Activated CD4-positive, alpha-beta T cell treated with anti-CD3 and anti-CD28 coated beads for 36 hours (primary cell): Measurements from ENCODE around the gene ACAD8. TPM values are rescaled to one million over a fixed set of nuclear protein-coding genes. Genes with fewer than 3 reads are reported as not detected.
A peak's percentile ranks its signal among the peaks of the same experiment; 100 is the strongest.

Experiments used
- ATAC-seq: fragments of 200-7000 bp; cut with Tn5 transposase; one replicate; pipeline ENCODE4 v1.10.0; 2021; ENCODE audit warnings: mild to moderate bottlenecking, moderate library complexity
- CTCF ChIA-PET: fragments of 350-600 bp; sonication (Branson Sonifier 250); formaldehyde crosslinking; loops from one replicate; lab custom pipeline; 2021; ENCODE audit warnings: antibody characterized with exemption; lab: Charles Lee
- POLR2A ChIA-PET: fragments of 350-600 bp; sonication (Branson Sonifier 250); formaldehyde crosslinking; loops from one replicate; lab custom pipeline; 2021; ENCODE audit warnings: antibody characterized with exemption, inconsistent platforms; lab: Charles Lee
- DNase-seq: peaks from one replicate; pipeline ENCODE4 v3.0.0-alpha.2; 2020
- H3K27ac Mint-ChIP-seq: one replicate; pipeline ENCODE4 v1.8.0; 2021; ENCODE audit warnings: mixed read lengths
- H3K27me3 Mint-ChIP-seq: one replicate; pipeline ENCODE4 v1.8.0; 2021; ENCODE audit warnings: mixed read lengths
- H3K36me3 Mint-ChIP-seq: one replicate; pipeline ENCODE4 v1.8.0; 2021; ENCODE audit warnings: low read depth, mixed read lengths
- H3K4me1 Mint-ChIP-seq: one replicate; pipeline ENCODE4 v1.8.0; 2021; ENCODE audit warnings: mixed read lengths
- H3K4me3 Mint-ChIP-seq: one replicate; pipeline ENCODE4 v1.8.0; 2021; ENCODE audit warnings: mild to moderate bottlenecking, moderate library complexity, mixed read lengths
- H3K9me3 Mint-ChIP-seq: one replicate; pipeline ENCODE4 v1.8.0; 2021; ENCODE audit warnings: low read depth, mixed read lengths
- intact Hi-C, 2 experiments: fragments of 100-400 bp; cut with DNase I in 1 of 2; cut with micrococcal nuclease in 1 of 2; formaldehyde crosslinking; loops; one replicate each; pipeline versions ENCODE4 v1.14.2 to v1.15.1; 2022 to 2024; cut with DNase I, micrococcal nuclease
- total RNA-seq, 2 experiments: library from RNA; stranded (reverse); gene quantifications; one replicate each; pipeline ENCODE4 v1.2.3, GENCODE V29; 2021

ACAD8 gene
- 10 to 100 TPM; 12.4 to 16.6 TPM for total RNA-seq

DNA sequence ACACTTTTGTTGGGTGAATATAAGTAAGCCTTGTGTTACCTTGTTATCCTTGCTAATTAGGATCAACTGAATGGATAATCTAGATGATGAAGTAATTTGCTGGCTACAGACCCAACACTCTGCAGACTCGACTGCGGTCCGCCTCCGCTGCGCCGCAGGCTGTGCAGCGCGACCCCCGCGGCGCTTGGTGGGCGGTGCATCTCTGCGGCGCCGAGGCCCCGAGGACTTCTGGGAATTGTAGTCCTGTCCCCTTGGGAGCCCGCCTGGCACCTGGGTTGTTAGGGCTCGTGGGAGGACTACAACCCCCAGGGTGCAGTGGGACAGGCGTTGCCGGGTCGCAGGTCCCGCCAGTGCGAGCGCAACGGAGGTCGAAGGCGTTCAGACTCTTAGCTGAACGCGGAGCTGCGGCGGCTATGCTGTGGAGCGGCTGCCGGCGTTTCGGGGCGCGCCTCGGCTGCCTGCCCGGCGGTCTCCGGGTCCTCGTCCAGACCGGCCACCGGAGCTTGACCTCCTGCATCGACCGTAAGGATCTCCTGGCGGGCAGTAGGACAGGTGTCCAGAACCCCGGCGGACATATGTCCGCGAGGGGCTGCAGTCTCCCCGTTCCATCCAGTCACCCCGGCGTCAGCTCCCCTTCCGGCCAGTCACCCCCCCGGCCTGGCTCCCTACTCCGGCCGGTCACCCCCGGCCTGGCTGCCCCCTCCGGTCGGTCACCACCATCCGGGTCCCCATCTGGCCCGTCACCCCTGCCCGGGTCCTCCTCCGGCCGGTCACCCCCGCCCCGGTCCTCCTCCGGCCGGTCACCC is at the start of gene ACAD8, which contains the start of gene THYN1:
Gene ACAD8 (plus strand): TSS at position 381 of the 806 bp plus-strand sequence. CDS start 33 bp downstream, at position 414.
Gene THYN1 (minus strand): TSS at position 165 of the 806 bp plus-strand sequence. CDS start 470 bp downstream, outside the sequence.
- ChIA-PET POLR2A (interaction anchor here (0.6 to 2.5 kb wide), 5 partner anchors 9 to 119 kb away, joined by 3 to 14 read pairs (median 4); partner anchors contain the start of genes NCAPD3 and VPS26B), CTCF (interaction anchor here (0.7 to 3.8 kb wide), 8 partner anchors 8 to 29 kb away, joined by 3 to 33 read pairs (median 4); partner anchors contain the start of genes GLB1L3, NCAPD3 and VPS26B)
- ATAC-seq (peak; percentile 99), DNase-seq (peak; percentile 98)
- Mint-ChIP-seq H3K4me3 (peak within 1 kb of the TSS; percentile 90), H3K4me1 (peaks cover 36% of the 10 kb centered on the region), H3K9me3 (no peaks in the 10 kb centered on the region), H3K36me3 (peaks cover 16% of the 10 kb centered on the region), H3K27me3 (no peaks in the 10 kb centered on the region), H3K27ac (peak within 1 kb of the TSS; percentile 80)
- intact Hi-C loops = loop anchor here (1.0 to 5.0 kb wide), 6 partner anchors 22 to 308 kb away; partner anchors contain the start of genes GLB1L2 (in 2 of the 2) and VPS26B (in 2 of the 2)

DNA sequence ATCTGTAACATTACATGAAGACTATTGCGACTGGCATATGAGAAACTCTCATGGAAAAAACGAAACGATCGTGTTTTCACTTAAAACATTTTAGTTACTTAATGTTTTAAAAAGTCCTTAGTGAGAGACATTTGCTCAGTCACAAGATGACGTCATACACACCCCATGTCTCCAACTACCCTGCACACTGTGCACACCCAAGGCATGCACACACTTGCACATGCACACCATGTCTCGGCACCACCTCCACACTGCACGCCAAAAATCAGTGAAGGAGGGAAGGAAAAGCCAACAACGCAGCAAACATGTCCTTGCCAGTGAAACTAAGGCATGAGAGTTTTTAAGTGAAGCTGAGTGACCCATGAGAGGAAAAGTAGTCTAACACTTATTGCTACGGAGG is 47.6 kb upstream of the ACAD8 start:
- H3K27me3 Mint-ChIP-seq = no peaks in the 10 kb centered on the region
- ChIA-PET POLR2A (no interaction called here), CTCF (interaction anchor here (0.6 to 5.8 kb wide), 5 partner anchors 10 to 257 kb away, joined by 3 to 28 read pairs (median 3); no protein-coding TSS in a partner anchor)
- no peak for DNase-seq
- peaks cover under 1% of the 10 kb centered on the region for H3K4me1 Mint-ChIP-seq
- H3K36me3 Mint-ChIP-seq = peaks cover 68% of the 10 kb centered on the region
- no peaks in the 10 kb centered on the region for H3K9me3 Mint-ChIP-seq
- intact Hi-C loops = loop anchor here (5.0 kb wide), 2 partner anchors 47 to 153 kb away; partner anchors contain the start of genes ACAD8 (in 2 of the 2) and THYN1 (in 2 of the 2)
- ATAC-seq = no peak
- no peak overlapping the region for H3K4me3 Mint-ChIP-seq
- H3K27ac Mint-ChIP-seq = no peak overlapping the region

DNA sequence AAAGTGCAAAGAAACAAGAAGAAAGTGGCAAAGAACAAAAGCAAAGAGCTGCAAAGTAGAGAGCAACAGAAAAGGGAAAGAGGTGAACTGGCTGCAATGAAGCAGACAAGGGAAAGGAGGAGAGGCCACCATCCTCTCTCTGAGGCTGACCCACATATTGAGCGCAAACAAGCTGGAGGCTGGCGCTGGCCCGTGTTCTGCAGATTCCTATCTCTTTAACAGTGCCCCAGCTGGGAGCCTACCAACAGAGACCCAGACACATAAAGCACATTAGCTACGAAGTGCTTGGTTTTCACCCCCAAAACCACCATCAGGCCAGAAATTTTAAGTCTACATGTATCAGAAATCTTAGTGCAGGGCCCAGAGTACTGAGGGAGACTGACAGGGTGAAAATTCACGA is 47.2 kb upstream of the ACAD8 start:
- ATAC-seq (no peak), DNase-seq (no peak)
- CTCF ChIA-PET = interaction anchor here (0.7 to 5.8 kb wide), 5 partner anchors 10 to 88 kb away, joined by 3 to 28 read pairs (median 4); no protein-coding TSS in a partner anchor
- H3K4me1 Mint-ChIP-seq = peaks cover 2% of the 10 kb centered on the region
- H3K9me3 Mint-ChIP-seq = no peaks in the 10 kb centered on the region
- POLR2A ChIA-PET = no interaction called here
- intact Hi-C loops = loop anchor here (5.0 kb wide), 2 partner anchors 46 to 154 kb away; partner anchors contain the start of genes ACAD8 (in 2 of the 2) and THYN1 (in 2 of the 2)
- no peak overlapping the region for H3K4me3 Mint-ChIP-seq
- H3K27me3 Mint-ChIP-seq = no peaks in the 10 kb centered on the region
- peaks cover 66% of the 10 kb centered on the region for H3K36me3 Mint-ChIP-seq
- H3K27ac Mint-ChIP-seq = no peak overlapping the region

DNA sequence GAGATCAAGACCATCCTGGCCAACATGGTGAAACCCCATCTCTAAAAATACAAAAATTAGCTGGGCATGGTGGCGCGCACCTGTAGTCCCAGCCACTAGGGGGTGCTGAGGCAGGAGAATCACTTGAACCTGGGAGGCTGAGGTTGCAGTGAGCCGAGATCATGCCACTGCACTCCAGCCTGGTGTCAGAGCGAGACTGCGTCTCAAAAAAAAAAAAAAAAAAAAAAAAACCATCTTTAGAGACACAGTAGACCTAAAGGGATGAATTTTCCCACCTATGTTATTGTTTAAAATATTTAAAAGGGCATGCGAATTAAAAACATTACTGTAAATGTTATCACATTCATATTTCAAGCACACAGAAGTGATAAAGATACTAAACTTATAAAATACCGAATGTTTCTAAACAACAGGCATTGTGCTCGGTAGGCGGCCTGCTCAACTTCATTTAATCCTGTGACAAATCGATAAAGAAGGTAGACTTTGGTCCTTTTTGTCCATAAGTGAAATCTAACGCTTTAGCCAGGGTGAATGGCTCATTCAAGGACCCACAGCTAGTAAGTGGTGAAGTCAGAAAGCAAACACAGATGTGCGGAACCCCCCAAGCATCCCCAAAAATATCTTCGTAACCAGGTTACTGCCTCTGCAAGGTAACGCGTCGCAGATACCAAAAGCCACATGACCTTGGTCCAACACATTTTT is 45.7 kb upstream of the ACAD8 start:
- Mint-ChIP-seq H3K9me3 (no peaks in the 10 kb centered on the region), H3K27me3 (no peaks in the 10 kb centered on the region), H3K27ac (no peak overlapping the region), H3K4me1 (peaks cover 5% of the 10 kb centered on the region), H3K36me3 (peaks cover 67% of the 10 kb centered on the region), H3K4me3 (no peak overlapping the region)
- peak; percentile 81 for DNase-seq
- ChIA-PET CTCF (interaction anchor here (0.7 to 5.8 kb wide), 20 partner anchors 9 to 345 kb away, joined by 3 to 28 read pairs (median 4); partner anchors contain the start of genes GLB1L3 and VPS26B), POLR2A (no interaction called here)
- ATAC-seq = peak; percentile 33
- intact Hi-C loops = loop anchor here (5.0 kb wide), 2 partner anchors 45 to 155 kb away; partner anchors contain the start of genes ACAD8 (in 2 of the 2) and THYN1 (in 2 of the 2)

DNA sequence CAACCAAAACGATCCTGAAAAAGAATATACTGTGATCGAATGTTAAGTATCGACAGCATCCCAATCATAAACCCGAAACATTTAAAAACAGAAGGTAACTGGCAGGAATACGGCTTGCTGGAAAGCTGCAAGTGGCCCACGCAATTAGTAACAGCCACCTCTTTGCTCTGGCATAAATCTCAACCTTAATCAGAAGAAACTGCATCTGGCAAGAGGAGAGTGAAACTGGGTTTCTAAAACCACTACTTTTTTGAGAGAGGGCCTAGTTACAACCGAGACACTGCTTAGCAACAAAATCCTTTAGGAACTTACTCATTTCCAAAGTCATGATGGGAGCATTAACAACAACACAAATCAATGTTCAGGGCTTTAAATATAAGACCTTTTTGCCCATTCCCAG is 37.5 kb upstream of the ACAD8 start:
- intact Hi-C loops = no loop called here
- ChIA-PET CTCF (no interaction called here), POLR2A (no interaction called here)
- Mint-ChIP-seq H3K36me3 (peaks cover 65% of the 10 kb centered on the region), H3K27ac (no peak overlapping the region), H3K27me3 (no peaks in the 10 kb centered on the region), H3K4me3 (no peak overlapping the region), H3K9me3 (no peaks in the 10 kb centered on the region), H3K4me1 (peaks cover 44% of the 10 kb centered on the region)
- DNase-seq (no peak), ATAC-seq (no peak)

DNA sequence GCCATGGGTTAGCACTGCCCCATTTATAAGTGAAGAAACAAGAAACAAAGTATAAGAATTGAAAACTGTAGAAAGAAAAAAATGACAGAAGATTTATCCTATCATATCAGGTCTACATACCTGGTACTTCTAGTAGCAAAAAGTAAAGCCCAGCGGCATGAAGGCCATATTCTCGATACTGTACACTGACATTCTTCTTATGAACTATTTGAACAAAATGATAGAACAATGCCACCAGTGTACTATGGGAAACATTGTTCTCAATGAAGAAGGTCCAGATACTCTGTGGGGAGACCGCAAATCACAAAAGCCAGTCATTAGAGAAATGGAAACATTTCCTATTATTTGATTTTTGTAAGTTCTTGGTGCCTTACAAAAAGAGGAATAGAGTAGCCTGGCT is 36.6 kb upstream of the ACAD8 start:
- ATAC-seq (no peak), DNase-seq (no peak)
- Mint-ChIP-seq H3K27ac (no peak overlapping the region), H3K9me3 (no peaks in the 10 kb centered on the region), H3K36me3 (peaks cover 61% of the 10 kb centered on the region), H3K4me3 (no peak overlapping the region), H3K27me3 (no peaks in the 10 kb centered on the region), H3K4me1 (peaks cover 45% of the 10 kb centered on the region)
- ChIA-PET CTCF (no interaction called here), POLR2A (no interaction called here)
- intact Hi-C loops = no loop called here

DNA sequence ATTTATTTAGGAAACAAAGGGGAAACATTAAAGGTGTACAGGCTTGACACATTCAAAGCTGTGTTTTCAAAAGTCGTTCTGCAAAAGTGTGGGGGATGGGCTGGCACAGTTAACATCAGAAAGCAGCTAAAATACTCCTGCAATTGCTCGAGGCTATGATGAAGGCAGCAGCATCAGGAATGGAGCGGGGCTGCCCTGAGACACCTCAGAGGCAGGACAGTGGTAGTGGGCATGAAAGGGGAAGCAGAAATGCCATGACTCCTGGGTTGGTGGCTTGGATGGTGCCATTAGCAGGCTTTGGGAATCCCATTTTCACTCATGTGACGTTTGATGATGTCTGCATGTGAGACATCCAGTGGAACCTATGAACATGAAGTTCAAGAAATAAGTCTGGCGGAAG is 30.2 kb upstream of the ACAD8 start:
- peak; percentile 54 for DNase-seq
- ATAC-seq = no peak
- Mint-ChIP-seq H3K4me1 (peaks cover 60% of the 10 kb centered on the region), H3K27ac (peak overlapping the region; percentile 98), H3K4me3 (peak overlapping the region; percentile 99), H3K27me3 (no peaks in the 10 kb centered on the region), H3K36me3 (peaks cover 35% of the 10 kb centered on the region), H3K9me3 (no peaks in the 10 kb centered on the region)
- ChIA-PET POLR2A (interaction anchor here (1.8 to 2.7 kb wide), 2 partner anchors 26 to 31 kb away, joined by 6 to 14 read pairs; partner anchors contain the start of genes ACAD8 and THYN1), CTCF (interaction anchor here (1.7 kb wide), 1 partner anchor 52 kb away, joined by 6 read pairs; the partner anchor contains the start of gene GLB1L3)
- intact Hi-C loops = no loop called here

DNA sequence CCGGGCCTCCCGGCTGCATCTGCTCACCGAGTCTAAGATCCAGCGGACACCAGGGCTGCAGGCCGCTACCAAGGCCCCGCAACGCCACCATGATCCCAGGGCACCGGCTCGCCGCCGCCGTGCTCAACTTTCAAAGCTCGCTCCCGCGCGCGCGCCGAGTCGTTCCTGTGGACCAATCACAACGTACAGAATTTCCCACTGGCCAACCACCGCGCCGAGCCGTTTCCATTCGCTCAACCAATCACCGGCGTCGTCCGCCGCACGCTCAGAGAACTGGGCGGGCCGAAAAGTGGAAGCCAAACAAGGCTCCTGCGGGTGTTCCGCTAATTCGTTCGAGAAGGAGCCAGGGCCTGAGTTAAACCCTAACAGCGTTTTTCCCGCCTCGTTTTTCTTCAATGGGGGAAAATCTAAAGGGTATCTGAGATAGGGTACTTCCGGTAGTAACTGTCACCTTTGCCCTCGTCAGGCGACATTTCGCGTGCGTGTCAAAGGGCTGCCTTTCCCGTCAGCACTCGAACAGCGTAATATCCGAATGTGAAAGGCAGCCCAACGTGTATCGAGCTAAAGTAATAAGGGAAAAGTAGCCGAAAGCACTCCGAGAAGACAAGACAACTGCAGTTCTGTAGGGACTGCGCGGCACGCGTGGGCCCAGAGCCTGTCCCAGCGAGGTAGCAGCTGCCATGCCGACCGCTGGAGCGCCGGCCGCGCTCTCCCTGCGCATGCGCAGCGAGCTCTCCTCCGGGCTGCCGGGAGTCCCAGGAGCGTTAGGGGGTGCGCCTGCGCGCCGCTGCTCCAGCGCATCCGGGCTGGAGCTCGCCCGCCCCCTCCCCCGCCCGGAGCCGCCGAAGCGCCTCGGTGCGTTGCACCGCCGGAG is 29.3 kb upstream of the ACAD8 start, which contains the start of the genes NCAPD3 and VPS26B:
Gene NCAPD3 (minus strand): TSS at position 132 of the 874 bp plus-strand sequence. CDS start 41 bp downstream, at position 91.
Gene VPS26B (plus strand): TSS at position 836 of the 874 bp plus-strand sequence. CDS start 452 bp downstream, outside the sequence.
- no peaks in the 10 kb centered on the region for H3K27me3 Mint-ChIP-seq
- H3K36me3 Mint-ChIP-seq = peaks cover 26% of the 10 kb centered on the region
- ATAC-seq (peak; percentile 81), DNase-seq (peak; percentile 98)
- H3K9me3 Mint-ChIP-seq = no peaks in the 10 kb centered on the region
- peaks cover 59% of the 10 kb centered on the region for H3K4me1 Mint-ChIP-seq
- CTCF ChIA-PET = interaction anchor here (0.5 to 1.9 kb wide), 11 partner anchors 10 to 155 kb away, joined by 3 to 6 read pairs (median 4); partner anchors contain the start of genes GLB1L3 and JAM3
- peak within 1 kb of the TSS; percentile 98 for H3K27ac Mint-ChIP-seq
- intact Hi-C loops = loop anchor here (1.0 to 2.0 kb wide), 7 partner anchors 29 to 296 kb away; partner anchors contain the start of genes ACAD8 (in 2 of the 2), GLB1L2 (in 2 of the 2), THYN1 (in 2 of the 2) and GLB1L3 (in 1 of the 2)
- POLR2A ChIA-PET = interaction anchor here (0.7 to 2.7 kb wide), 8 partner anchors 20 to 305 kb away, joined by 3 to 14 read pairs (median 3); partner anchors contain the start of genes ACAD8, GLB1L3 and THYN1
- peak within 1 kb of the TSS; percentile 99 for H3K4me3 Mint-ChIP-seq

DNA sequence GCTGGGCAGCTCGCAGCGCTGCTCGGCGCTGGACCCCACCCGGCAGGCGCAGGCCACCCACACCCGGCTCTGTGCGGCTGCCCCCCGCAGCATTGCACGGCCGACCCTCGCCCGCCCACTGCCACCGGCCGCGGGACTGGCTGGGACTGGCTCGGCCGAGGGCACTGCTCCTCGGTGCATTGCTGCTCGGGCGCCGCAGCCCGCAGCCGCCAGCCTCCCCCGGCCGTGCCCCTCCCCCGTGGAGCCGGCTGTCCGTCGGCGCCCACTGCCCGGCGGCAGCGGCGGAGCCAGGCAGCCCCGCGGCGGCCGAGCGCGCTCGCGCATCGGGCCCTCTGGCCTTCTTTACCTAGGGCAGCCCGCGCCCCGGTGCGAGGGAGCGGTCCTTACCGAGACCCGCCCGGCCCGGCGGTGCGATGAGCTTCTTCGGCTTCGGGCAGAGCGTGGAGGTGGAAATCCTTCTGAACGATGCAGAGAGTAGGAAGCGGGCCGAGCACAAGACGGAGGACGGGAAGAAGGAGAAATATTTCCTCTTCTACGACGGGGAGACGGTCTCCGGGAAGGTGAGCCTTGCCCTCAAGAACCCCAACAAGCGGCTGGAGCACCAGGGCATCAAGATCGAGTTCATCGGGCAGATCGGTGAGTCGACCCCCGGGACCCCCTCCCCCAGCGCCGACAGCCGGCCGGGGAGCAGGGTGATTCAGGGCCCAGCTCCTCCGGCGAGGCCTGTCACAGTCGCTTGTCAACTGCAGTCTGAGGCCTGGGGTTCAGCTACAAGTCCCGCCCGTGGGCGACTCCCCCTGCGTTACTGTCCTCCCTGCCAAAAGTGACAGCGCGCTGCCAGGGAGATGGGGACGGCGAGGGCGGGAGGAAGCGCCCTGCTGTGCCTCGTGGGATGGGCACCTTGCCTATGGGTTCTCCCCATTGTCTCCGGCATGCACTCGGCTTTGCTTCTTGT is 28.4 kb upstream of the ACAD8 start:
- POLR2A ChIA-PET = interaction anchor here (0.5 to 2.7 kb wide), 7 partner anchors 19 to 278 kb away, joined by 3 to 14 read pairs (median 3); partner anchors contain the start of genes ACAD8, GLB1L3 and THYN1
- peak overlapping the region; percentile 91 for H3K27ac Mint-ChIP-seq
- peak; percentile 45 for ATAC-seq
- no peaks in the 10 kb centered on the region for H3K9me3 Mint-ChIP-seq
- peaks cover 66% of the 10 kb centered on the region for H3K4me1 Mint-ChIP-seq
- CTCF ChIA-PET = interaction anchor here (0.5 to 2.2 kb wide), 10 partner anchors 9 to 156 kb away, joined by 3 to 8 read pairs (median 4); partner anchors contain the start of gene JAM3
- peaks cover 22% of the 10 kb centered on the region for H3K36me3 Mint-ChIP-seq
- peak; percentile 85 for DNase-seq
- intact Hi-C loops = loop anchor here (1.0 to 2.0 kb wide), 7 partner anchors 28 to 297 kb away; partner anchors contain the start of genes ACAD8 (in 2 of the 2), GLB1L2 (in 2 of the 2), THYN1 (in 2 of the 2) and GLB1L3 (in 1 of the 2)
- no peaks in the 10 kb centered on the region for H3K27me3 Mint-ChIP-seq
- peak overlapping the region; percentile 95 for H3K4me3 Mint-ChIP-seq
